ENCODE results near the gene NPSR1.

NPSR1 gene

GRCh38 chr7:34728156-34728555, 70.1 kb downstream of the NPSR1 start:
- H3K9me3 ChIP-seq (ENCODE audit: control insufficient read depth, insufficient read depth, low read depth, low read length): no peaks in the 10 kb centered on the region
- H3K27ac ChIP-seq (ENCODE audit: extremely low read depth, low read depth, low read length): no peak overlapping the region
- no peak overlapping the region for H3K4me3 ChIP-seq (ENCODE audit: low read depth, low read length)
- CTCF ChIA-PET: no interaction called here
- TF ChIP-seq ZNF626 (tag by site-specific recombination; IDR thresholded peaks at IDR 0.05): no peak
- no peak for TF ChIP-seq RBAK (tag by site-specific recombination; IDR thresholded peaks at IDR 0.05)
- no peak for TF ChIP-seq ZNF155 (tag by site-specific recombination; IDR thresholded peaks at IDR 0.05)
- TF ChIP-seq INSM2 (tag by site-specific recombination; IDR thresholded peaks at IDR 0.05): no peak
- no peaks in the 10 kb centered on the region for H3K36me3 ChIP-seq (ENCODE audit: control insufficient read depth in 2 of 2, insufficient read depth in 1 of 2, low read length in 2 of 2)
- H3K4me1 ChIP-seq (ENCODE audit: control insufficient read depth, insufficient read depth, low read length): no peaks in the 10 kb centered on the region
- POLR2A ChIA-PET: no interaction called here

GRCh38 chr7:34734771-34735170, 76.8 kb downstream of the NPSR1 start:
- Histone ChIP-seq H3K9me3 (ENCODE audit: control insufficient read depth, insufficient read depth, low read depth, low read length) (no peaks in the 10 kb centered on the region), H3K4me3 (ENCODE audit: low read depth, low read length) (no peak overlapping the region), H3K27ac (ENCODE audit: extremely low read depth, low read depth, low read length) (no peak overlapping the region), H3K36me3 (ENCODE audit: control insufficient read depth in 2 of 2, insufficient read depth in 1 of 2, low read length in 2 of 2) (no peaks in the 10 kb centered on the region), H3K4me1 (ENCODE audit: control insufficient read depth, insufficient read depth, low read length) (no peaks in the 10 kb centered on the region)
- POLR2A ChIA-PET: no interaction called here
- CTCF ChIA-PET: interaction anchor here (0.6 kb wide), 1 partner anchor 1529 kb away, joined by 4 read pairs; no protein-coding TSS in a partner anchor
- TF ChIP-seq MEIS1 (CRISPR knock-in tag; IDR thresholded peaks at IDR 0.05; ENCODE audit: borderline replicate concordance): no peak
- TF ChIP-seq, protein P1, sequence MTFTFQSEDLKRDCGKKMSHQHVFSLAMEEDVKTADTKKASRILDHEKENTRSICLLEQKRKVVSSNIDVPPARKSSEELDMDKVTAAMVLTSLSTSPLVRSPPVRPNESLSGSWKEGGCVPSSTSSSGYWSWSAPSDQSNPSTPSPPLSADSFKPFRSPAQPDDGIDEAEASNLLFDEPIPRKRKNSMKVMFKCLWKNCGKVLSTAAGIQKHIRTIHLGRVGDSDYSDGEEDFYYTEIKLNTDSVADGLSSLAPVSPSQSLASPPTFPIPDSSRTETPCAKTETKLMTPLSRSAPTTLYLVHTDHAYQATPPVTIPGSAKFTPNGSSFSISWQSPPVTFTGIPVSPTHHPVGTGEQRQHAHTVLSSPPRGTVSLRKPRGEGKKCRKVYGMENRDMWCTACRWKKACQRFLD (tag by site-specific recombination; IDR thresholded peaks at IDR 0.05): no peak
- TF ChIP-seq ZNF146 (tag by site-specific recombination; IDR thresholded peaks at IDR 0.05): no peak
- TF ChIP-seq, protein P2, sequence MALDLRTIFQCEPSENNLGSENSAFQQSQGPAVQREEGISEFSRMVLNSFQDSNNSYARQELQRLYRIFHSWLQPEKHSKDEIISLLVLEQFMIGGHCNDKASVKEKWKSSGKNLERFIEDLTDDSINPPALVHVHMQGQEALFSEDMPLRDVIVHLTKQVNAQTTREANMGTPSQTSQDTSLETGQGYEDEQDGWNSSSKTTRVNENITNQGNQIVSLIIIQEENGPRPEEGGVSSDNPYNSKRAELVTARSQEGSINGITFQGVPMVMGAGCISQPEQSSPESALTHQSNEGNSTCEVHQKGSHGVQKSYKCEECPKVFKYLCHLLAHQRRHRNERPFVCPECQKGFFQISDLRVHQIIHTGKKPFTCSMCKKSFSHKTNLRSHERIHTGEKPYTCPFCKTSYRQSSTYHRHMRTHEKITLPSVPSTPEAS (tag by site-specific recombination; IDR thresholded peaks at IDR 0.05): no peak
- TF ChIP-seq SP2 (tag by site-specific recombination; IDR thresholded peaks at IDR 0.05): no peak
- TF ChIP-seq ZNF571 (tag by site-specific recombination; IDR thresholded peaks at IDR 0.05): no peak
- TF ChIP-seq SCRT1 (tag by site-specific recombination; IDR thresholded peaks at IDR 0.05; ENCODE audit: borderline replicate concordance): no peak
- no peak for TF ChIP-seq ZNF776 (tag by site-specific recombination; IDR thresholded peaks at IDR 0.05; ENCODE audit: borderline replicate concordance)
- TF ChIP-seq ZNF624 (tag by site-specific recombination; IDR thresholded peaks at IDR 0.05): no peak
- no peak for TF ChIP-seq ZNF677 (tag by site-specific recombination; IDR thresholded peaks at IDR 0.05)
- no peak for TF ChIP-seq ZNF433 (tag by site-specific recombination; IDR thresholded peaks at IDR 0.05; ENCODE audit: low read depth)
- TF ChIP-seq, protein P3, sequence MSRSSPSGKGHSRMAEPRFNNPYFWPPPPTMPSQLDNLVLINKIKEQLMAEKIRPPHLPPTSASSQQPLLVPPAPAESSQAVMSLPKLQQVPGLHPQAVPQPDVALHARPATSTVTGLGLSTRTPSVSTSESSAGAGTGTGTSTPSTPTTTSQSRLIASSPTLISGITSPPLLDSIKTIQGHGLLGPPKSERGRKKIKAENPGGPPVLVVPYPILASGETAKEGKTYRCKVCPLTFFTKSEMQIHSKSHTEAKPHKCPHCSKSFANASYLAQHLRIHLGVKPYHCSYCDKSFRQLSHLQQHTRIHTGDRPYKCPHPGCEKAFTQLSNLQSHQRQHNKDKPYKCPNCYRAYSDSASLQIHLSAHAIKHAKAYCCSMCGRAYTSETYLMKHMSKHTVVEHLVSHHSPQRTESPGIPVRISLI (tag by site-specific recombination; IDR thresholded peaks at IDR 0.05): no peak
- TF ChIP-seq ZNF391 (tag by site-specific recombination; IDR thresholded peaks at IDR 0.05; ENCODE audit: borderline replicate concordance, low read depth): no peak
- no peak for TF ChIP-seq ZNF544 (tag by site-specific recombination; IDR thresholded peaks at IDR 0.05)
- no peak for TF ChIP-seq ZNF10 (tag by site-specific recombination; IDR thresholded peaks at IDR 0.05)
- TF ChIP-seq MZF1 (tag by site-specific recombination; IDR thresholded peaks at IDR 0.05; ENCODE audit: borderline replicate concordance): no peak
- no peak for TF ChIP-seq ZNF114 (tag by site-specific recombination; IDR thresholded peaks at IDR 0.05)
- TF ChIP-seq OSR2 (tag by site-specific recombination; IDR thresholded peaks at IDR 0.05): no peak
- no peak for TF ChIP-seq ZNF157 (tag by site-specific recombination; IDR thresholded peaks at IDR 0.05)

All from HEK293 (cell line).